Amniotic epithelial cell (primary cell): ENCODE measurements around the gene GALNT13.
A peak's percentile ranks its signal among the peaks of the same experiment; 100 is the strongest.

ENCODE experiments used
- DNase-seq: peaks from one replicate; pipeline ENCODE4 v3.0.0-alpha.2; 2010; ENCODE audit warnings: low read depth

The GALNT13 gene

DNA sequence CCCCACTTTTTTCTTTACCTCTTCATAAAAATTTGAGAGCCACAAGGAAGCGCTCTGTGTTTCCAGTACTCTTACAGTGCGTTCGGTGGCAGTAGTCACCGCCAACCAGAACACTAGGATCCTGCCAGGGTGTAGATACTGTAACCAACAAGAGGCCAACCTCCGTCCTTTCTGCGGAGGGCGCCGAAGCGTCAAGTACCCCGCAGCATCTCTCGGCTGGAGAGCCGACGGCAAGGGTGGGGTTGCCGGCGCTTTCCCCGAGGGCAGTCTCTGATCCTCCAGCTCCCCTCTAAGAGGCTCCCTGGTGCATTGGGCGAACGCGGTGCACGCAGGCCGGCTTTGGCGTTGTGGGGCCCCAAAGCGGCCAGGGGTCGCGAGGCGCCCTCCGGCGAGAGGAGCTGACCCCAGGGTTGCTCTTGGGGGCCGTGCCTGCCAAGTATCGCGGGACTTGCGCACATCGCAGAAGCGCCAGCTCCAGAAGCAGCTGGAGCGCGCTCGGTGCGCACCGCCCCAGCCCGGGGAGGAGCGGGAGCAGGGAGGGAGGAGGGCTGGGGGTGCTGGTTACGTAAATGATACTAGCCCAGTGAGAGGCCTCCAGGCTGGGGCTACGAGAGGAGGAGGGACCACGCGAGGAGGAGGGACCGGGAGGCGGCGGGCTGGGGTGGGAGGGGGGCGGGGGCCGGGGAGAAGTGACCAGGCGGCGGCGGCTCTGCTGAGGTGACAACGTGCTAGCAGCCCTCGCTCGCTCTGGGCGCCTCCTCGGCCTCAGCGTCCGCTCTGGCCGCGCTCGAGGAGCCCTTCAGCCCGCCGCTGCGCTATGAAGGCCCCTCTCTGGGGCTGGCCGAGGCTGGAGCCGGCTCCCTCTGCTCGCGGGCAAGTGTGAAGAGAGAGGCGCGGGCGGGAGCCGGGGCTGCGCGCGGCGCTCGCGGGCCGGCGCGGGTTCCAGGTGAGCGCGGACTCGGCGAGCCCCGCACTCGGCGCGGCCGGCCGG, at the start of gene GALNT13:
GALNT13 (plus strand) TSS at position 692 of the 991 bp plus-strand sequence.
- peak; percentile 44 for DNase-seq

DNA sequence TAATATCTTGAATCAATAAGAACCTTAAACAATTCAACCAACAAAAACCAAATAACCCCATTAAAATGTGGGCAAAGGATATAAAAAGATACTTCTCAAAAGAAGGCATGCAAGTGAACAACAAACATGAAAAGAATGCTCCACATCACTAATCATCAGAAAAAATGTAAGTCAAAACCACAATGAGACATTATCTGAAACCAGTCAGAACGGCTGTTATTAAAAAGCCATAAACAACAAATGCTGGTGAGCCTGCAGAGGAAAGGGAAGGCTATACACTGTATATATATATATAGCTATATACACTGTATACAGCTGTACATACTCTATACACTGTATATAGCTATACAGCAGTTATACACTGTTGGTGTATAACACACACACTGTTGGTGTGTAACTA, 47.8 kb upstream of the GALNT13 start:
- DNase-seq = peak; percentile 37

DNA sequence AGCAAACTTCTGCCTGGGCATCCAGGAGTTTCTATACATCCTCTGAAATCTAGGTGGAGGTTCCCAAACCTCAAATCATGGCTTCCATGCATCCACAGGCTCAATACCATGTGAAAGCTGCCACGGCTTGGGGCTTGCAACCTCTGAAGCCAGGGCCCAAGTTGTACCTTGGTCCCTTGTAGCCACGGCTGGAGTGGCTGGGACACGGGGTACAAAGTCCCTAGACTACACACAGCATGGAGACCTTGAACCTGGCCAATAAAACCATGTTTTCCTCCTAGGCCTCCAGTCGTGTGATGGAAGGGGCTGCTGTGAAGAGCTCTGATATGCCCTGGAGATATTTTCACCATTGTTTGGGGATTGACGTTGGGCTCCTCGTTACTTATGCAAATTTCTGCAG, 43.4 kb upstream of the GALNT13 start:
- DNase-seq = no peak

DNA sequence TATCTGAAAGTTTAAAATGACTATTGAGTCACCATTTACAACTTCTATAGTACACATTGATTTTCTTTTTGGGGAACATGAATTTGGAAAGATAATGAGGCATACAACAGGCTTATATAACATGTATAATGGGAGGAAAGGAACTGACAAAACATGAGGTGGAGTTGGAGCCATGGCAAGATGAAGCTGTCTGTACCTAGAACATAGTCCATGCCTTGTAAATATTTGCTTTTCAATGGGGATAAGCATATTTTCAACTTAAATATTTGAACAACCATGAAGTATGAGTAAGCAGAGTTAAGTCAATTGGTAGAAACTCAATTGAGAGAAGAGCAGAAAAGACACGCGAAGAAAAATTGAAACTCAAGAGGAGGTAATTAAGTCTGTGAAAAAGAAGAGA, 37.1 kb upstream of the GALNT13 start:
- no peak for DNase-seq

- DNase-seq = no peak
These were observed 13.5 kb upstream of the GALNT13 start for GRCh38 chr2:153858250-153858649.

DNA sequence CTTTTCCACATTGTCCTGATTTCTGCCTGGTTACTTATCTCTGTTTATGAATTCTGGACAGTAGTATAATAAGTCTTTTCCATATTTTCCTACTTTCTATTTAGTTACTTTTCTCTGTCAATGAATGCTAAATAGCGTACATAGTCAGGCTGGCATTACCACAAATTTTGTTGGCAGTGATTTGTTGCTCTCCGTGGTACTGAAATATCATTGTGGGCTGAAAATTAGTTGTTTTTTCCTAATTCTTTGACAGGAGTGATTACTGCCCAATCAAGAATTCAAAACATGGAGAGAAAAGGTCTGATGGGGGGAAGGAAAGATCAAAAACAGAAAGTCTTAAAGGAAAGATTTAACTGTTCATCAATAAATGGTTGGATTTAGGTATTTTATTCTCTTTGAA, 7.7 kb upstream of the GALNT13 start:
- DNase-seq = no peak

- DNase-seq = no peak
These were observed 5.1 kb upstream of the GALNT13 start for GRCh38 chr2:153866595-153866994.

GRCh38 chr2:153870308-153870707, 1.4 kb upstream of the GALNT13 start:
- peak; percentile 6 for DNase-seq

- no peak for DNase-seq
These were observed 759 bp downstream of the GALNT13 start for GRCh38 chr2:153872311-153873051.

GRCh38 chr2:153873052-153874048, 1.6 kb downstream of the GALNT13 start:
- no peak for DNase-seq

DNA sequence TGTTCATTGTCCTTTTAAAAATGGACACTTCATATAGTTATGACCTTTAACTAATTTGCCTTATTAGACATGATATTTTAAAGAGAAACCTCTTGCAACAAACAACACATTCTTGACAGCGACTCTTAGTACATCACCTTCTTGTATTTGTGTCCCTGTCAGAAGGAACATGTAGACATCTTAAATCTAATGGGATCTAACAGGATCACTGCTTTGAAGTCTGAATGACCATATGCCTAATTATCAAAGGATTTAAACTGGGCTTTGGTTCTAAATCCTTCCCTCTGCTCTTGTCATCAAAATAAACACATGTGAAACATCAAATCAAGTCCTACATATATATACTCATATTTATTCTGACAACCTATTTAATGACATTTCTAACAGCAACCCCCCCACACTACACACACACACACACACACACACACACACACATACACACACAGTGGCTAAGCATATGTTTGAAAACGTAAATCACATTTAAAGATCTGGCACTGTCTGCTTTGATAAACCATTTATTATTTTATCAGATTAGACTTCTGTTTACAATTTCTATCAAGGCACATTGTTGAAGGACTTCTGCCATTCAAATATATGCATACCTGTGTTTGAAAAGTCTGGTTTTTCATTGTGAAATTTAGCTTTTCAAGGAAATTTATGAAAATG, 4.2 kb downstream of the GALNT13 start:
- DNase-seq = no peak

DNA sequence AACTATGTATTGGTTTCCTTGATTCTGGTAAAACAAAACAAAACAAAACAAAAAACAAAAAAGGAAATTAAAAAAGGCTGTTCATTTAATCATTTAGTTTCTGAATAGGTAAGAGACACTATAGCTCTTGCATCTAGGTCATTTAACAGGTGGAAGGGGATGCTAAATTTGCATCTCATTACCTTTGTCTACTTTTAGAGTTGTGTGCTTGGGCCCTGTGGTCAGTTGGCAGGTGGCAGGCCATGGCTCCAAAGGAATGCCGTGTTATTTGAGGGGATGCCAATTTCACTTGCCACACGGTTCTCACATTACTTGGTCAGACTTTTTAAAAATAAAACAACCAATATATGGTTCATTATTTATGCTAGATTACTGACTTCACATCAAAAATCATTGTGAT, 9.2 kb downstream of the GALNT13 start:
- no peak for DNase-seq

- DNase-seq = no peak
These were observed 15.1 kb downstream of the GALNT13 start for GRCh38 chr2:153886833-153887232.

- no peak for DNase-seq
These were observed 18.9 kb downstream of the GALNT13 start for GRCh38 chr2:153890576-153890975.

DNA sequence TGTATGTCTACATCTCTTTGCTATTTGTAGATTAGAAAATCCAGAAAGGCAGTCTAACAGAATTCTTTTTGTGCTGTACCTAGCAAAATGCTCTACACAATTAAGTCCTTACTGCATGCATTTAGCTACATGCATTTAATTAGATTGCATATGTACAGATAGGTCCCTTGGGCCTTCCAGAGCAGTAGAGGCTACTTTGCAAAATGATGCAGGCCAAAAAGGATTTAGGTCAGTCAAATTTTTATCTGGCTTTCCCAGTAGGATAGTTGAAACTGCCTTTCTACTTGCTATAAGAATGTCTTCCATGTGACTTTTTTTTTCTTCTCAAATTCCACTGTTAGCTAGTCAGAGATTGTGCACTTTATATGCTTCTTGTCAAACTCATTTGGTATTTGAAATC, 19.3 kb downstream of the GALNT13 start:
- peak; percentile 5 for DNase-seq

- no peak for DNase-seq
These were observed 41.2 kb downstream of the GALNT13 start for GRCh38 chr2:153912798-153913396.

DNA sequence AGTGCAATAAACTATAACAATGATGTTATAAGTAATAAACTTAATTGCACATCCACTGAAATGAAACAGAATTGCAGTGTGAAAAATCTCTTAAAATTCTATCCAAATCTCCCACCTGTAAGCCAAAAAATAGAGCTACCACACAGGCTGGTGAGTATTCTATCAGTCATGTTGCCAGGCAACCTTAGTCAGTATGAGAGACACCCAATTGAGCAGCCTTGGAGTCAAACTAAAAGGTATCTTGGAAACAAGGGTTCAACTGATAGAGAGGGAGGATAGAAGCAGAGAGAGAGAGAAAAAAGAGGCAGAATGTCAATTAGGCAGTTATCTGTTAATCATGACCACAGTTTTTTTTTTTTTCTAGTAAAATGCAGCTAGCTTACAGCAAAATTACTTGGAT, 45.8 kb downstream of the GALNT13 start:
- no peak for DNase-seq

DNA sequence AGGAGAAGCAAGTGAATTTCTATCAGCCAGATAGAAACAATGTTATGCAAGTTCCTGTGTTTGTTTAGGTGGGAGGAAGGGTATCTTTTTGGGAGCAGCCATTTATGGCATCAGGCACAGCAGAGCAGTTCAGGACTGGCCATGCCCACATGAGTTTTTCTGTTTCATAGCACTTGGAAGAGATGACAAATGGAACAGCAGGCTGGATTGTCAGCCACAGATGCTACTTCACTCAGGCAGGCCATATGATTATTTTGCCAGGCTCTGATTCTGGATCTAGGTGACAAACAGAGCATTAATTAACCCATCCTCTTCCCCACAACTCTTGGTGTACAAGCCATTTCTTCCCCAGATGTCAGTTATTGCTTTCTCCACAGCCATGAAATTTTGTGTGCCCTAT, 63.8 kb downstream of the GALNT13 start:
- DNase-seq = no peak

DNA sequence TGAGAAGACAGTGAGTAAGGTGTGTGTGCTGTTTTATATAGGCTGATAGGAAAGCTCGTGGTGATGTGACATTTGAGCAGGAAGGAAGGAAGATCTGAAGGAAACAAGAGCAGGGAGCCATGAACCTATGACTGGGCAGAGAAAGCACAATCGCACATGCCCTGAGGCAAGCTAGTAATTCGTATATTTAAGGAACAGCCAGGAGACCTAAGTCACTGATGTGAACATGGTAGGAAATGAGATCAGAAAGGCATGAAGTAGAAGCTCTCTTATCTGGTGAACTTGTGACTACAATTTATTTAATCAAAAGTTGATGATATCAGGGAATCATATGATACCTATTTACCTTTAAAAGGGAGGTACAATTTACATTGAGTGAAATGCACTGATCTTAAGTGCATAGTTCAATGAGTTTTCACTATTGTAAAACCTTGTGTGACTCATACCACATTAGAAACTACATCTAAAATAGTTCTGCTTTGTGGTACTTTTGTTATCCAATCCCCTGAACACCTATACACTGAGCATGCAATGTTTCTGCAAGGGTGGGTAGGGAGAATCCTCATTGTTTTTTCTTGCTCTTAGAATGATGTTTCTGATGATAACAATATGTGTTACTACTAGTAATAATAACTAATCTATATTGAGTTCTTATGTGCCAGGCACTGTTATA, 67.5 kb downstream of the GALNT13 start:
- no peak for DNase-seq

- DNase-seq = peak; percentile 84
These were observed 68.8 kb downstream of the GALNT13 start for GRCh38 chr2:153940511-153940910.
